Measurements from ENCODE around the gene RHOH. TPM values are rescaled to one million over a fixed set of nuclear protein-coding genes. Genes with fewer than 3 reads are reported as not detected.

Gene RHOH
- total RNA-seq, 2 donors from 2014 or later, result 2.9 to 7.9 TPM

GRCh38 chr4:40179360-40179759 is 17.5 kb upstream of the RHOH start:
- H3K9me3 ChIP-seq, result no peaks in the 10 kb centered on the region
- ATAC-seq (no peak), DNase-seq (no peak)
- H3K4me3 ChIP-seq, result no peak overlapping the region
- WGBS, 2 donors, result 31 to 38% methylated on average over 1 of the region's 1 CpG
- H3K4me1 ChIP-seq, result peaks cover 6% of the 10 kb centered on the region
- no peaks in the 10 kb centered on the region for H3K36me3 ChIP-seq (replicated peaks in 1 of 2; ENCODE audit: insufficient read depth in 1 of 2, low read depth in 2 of 2)
- peak overlapping the region in 2 of 4 donors; percentile 53 to 66 for H3K27ac ChIP-seq
- H3K27me3 ChIP-seq, result no peaks in the 10 kb centered on the region
- no peak for TF ChIP-seq CTCF (IDR thresholded peaks at IDR 0.05)
- no peak for TF ChIP-seq POLR2A (IDR thresholded peaks at IDR 0.05)
- intact Hi-C loops (cut with DNase I), result no loop called here

- H3K9me3 ChIP-seq, result no peaks in the 10 kb centered on the region
- TF ChIP-seq POLR2A (IDR thresholded peaks at IDR 0.05) (no peak), CTCF (IDR thresholded peaks at IDR 0.05) (no peak)
- H3K27me3 ChIP-seq, result no peaks in the 10 kb centered on the region
- H3K27ac ChIP-seq, result no peak overlapping the region
- ATAC-seq, result no peak
- no peak for DNase-seq
- intact Hi-C loops (cut with DNase I), result no loop called here
- 41 to 47% methylated on average over 1 of the region's 1 CpG for WGBS, 2 donors
- no peaks in the 10 kb centered on the region for H3K36me3 ChIP-seq (replicated peaks in 1 of 2; ENCODE audit: insufficient read depth in 1 of 2, low read depth in 2 of 2)
- H3K4me3 ChIP-seq, result no peak overlapping the region
- peaks cover 6% of the 10 kb centered on the region for H3K4me1 ChIP-seq
These were observed 16.5 kb upstream of the RHOH start for GRCh38 chr4:40180356-40180755.

GRCh38 chr4:40182001-40182400 is 14.8 kb upstream of the RHOH start:
- Histone ChIP-seq H3K36me3 (replicated peaks in 1 of 2; ENCODE audit: insufficient read depth in 1 of 2, low read depth in 2 of 2) (no peaks in the 10 kb centered on the region), H3K4me3 (no peak overlapping the region), H3K4me1 (peaks cover 6% of the 10 kb centered on the region), H3K9me3 (no peaks in the 10 kb centered on the region), H3K27me3 (no peaks in the 10 kb centered on the region), H3K27ac (no peak overlapping the region)
- intact Hi-C loops (cut with DNase I), result no loop called here
- ATAC-seq (no peak), DNase-seq (no peak)
- 81 to 84% methylated on average over 4 of the region's 4 CpGs for WGBS, 2 donors
- TF ChIP-seq POLR2A (IDR thresholded peaks at IDR 0.05) (no peak), CTCF (IDR thresholded peaks at IDR 0.05) (no peak)

- TF ChIP-seq CTCF (IDR thresholded peaks at IDR 0.05) (no peak), POLR2A (IDR thresholded peaks at IDR 0.05) (no peak)
- WGBS, 2 donors, result 86 to 97% methylated on average over 3 of the region's 3 CpGs
- intact Hi-C loops (cut with DNase I), result no loop called here
These were observed 13.9 kb upstream of the RHOH start for GRCh38 chr4:40182954-40183353.

GRCh38 chr4:40183615-40184411 is 13.0 kb upstream of the RHOH start:
- Histone ChIP-seq H3K4me1 (peaks cover 5% of the 10 kb centered on the region), H3K9me3 (no peaks in the 10 kb centered on the region), H3K27me3 (no peaks in the 10 kb centered on the region), H3K4me3 (no peak overlapping the region), H3K27ac (no peak overlapping the region), H3K36me3 (replicated peaks in 1 of 2; ENCODE audit: insufficient read depth in 1 of 2, low read depth in 2 of 2) (no peaks in the 10 kb centered on the region)
- intact Hi-C loops (cut with DNase I), result no loop called here
- no peak for ATAC-seq
- DNase-seq, result no peak
- WGBS, 2 donors, result 86 to 88% methylated on average over 12 of the region's 12 CpGs
- TF ChIP-seq POLR2A (IDR thresholded peaks at IDR 0.05), result no peak
- TF ChIP-seq CTCF (IDR thresholded peaks at IDR 0.05), result no peak

More at GRCh38 chr4:40182954-40183353, 13.9 kb upstream of the RHOH start:
- no peak for ATAC-seq
- no peak overlapping the region for H3K4me3 ChIP-seq
- H3K9me3 ChIP-seq, result no peaks in the 10 kb centered on the region
- DNase-seq, result no peak
- no peaks in the 10 kb centered on the region for H3K36me3 ChIP-seq (replicated peaks in 1 of 2; ENCODE audit: insufficient read depth in 1 of 2, low read depth in 2 of 2)
- no peak overlapping the region for H3K27ac ChIP-seq
- peaks cover 6% of the 10 kb centered on the region for H3K4me1 ChIP-seq
- no peaks in the 10 kb centered on the region for H3K27me3 ChIP-seq
